Measurements from ENCODE around the gene HPCAL1. TPM values are rescaled to one million over a fixed set of nuclear protein-coding genes. Genes with fewer than 3 reads are reported as not detected.

Gene HPCAL1
- total RNA-seq, 1 experiment from 2014 or later, result 26.9 TPM

DNA sequence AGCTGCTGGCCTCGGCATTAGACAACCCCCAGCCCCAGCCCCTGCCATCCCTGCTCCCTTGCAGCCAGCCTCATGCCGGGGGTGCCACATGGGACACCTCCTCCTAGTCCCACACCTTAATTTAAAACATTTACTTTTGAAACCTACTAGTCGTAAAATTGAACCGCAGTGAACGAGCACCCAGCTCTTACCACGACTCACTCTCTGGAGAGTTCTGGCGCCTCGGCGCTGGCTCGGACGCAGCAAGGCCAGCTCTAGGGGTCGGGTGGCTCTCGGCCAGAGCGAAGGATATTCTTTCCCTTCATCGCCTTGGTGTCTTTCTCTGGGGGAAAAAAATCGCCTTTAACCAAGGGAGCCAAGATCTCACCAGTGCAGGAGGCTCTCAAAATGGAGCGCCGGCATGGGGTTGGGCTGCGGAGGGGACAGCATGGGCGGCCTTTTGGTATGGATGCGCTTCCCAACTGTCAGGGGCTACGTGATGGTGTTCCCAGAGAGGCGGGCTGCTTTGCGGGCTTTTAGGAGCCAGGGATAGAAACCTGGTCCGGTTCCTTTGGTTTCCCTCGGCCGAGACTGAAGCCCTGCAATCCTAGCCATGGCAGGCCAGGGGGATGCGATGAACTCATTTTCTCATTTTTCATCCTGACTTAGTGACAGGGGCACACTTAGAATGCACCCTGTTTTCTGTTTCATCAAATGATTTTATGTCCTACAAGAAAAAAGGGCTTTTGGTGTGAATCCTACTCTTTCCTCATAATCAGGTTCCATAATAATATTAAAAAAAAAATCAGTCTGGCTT is 2.0 kb downstream of the HPCAL1 start:
- intact Hi-C loops (cut with micrococcal nuclease; ENCODE audit: unreplicated experiment), result loop anchor here (10.0 kb wide), 1 partner anchor 120 kb away; no protein-coding TSS in a partner anchor
- Mint-ChIP-seq H3K9me3 (ENCODE audit: unreplicated experiment) (no peaks in the 10 kb centered on the region), H3K4me1 (ENCODE audit: low read depth, unreplicated experiment) (peaks cover 20% of the 10 kb centered on the region), H3K36me3 (ENCODE audit: insufficient read depth, unreplicated experiment) (peaks cover 11% of the 10 kb centered on the region), H3K4me3 (ENCODE audit: unreplicated experiment) (peak overlapping the region; percentile 94), H3K27ac (ENCODE audit: unreplicated experiment) (no peak overlapping the region), H3K27me3 (ENCODE audit: insufficient read depth, unreplicated experiment) (no peaks in the 10 kb centered on the region)
- H3K9me3 ChIP-seq, result no peaks in the 10 kb centered on the region
- no peak for TF ChIP-seq CTCF (IDR thresholded peaks at IDR 0.05; ENCODE audit: insufficient read depth in 1 of 2, low read depth in 1 of 2, low read length in 1 of 2, severe bottlenecking in 1 of 2, unreplicated experiment in 1 of 2)
- ChIA-PET POLR2A (interaction anchor here (0.7 to 1.3 kb wide), 2 partner anchors 18 to 23 kb away, joined by 3 read pairs; no protein-coding TSS in a partner anchor), CTCF (interaction anchor here (0.7 to 3.7 kb wide), 7 partner anchors 73 to 180 kb away, joined by 3 to 48 read pairs (median 6); no protein-coding TSS in a partner anchor)
- BruUV-seq (replicated peaks), result no TSS peak
- no peaks in the 10 kb centered on the region for H3K36me3 ChIP-seq (ENCODE audit: control insufficient read depth, insufficient read depth, low read length)
- H3K4me3 ChIP-seq (ENCODE audit: low read depth, low read length), result peak overlapping the region; percentile 99
- no peak for DNase-seq
- no peaks in the 10 kb centered on the region for H3K27me3 ChIP-seq (replicated peaks; ENCODE audit: control insufficient read depth, insufficient read depth, low read length)
- peaks cover 23% of the 10 kb centered on the region for H3K4me1 ChIP-seq

- Histone ChIP-seq H3K4me1 (peaks cover 23% of the 10 kb centered on the region), H3K4me3 (ENCODE audit: low read depth, low read length) (no peak overlapping the region), H3K27me3 (replicated peaks; ENCODE audit: control insufficient read depth, insufficient read depth, low read length) (no peaks in the 10 kb centered on the region), H3K36me3 (ENCODE audit: control insufficient read depth, insufficient read depth, low read length) (no peaks in the 10 kb centered on the region), H3K9me3 (no peaks in the 10 kb centered on the region)
- no peak overlapping the region for H3K27ac Mint-ChIP-seq (ENCODE audit: unreplicated experiment)
- no peak overlapping the region for H3K4me3 Mint-ChIP-seq (ENCODE audit: unreplicated experiment)
- ChIA-PET CTCF (interaction anchor here (0.6 to 1.3 kb wide), 4 partner anchors 104 to 181 kb away, joined by 3 to 4 read pairs (median 4); no protein-coding TSS in a partner anchor), POLR2A (no interaction called here)
- no peak for TF ChIP-seq CTCF (IDR thresholded peaks at IDR 0.05; ENCODE audit: insufficient read depth in 1 of 2, low read depth in 1 of 2, low read length in 1 of 2, severe bottlenecking in 1 of 2, unreplicated experiment in 1 of 2)
- peaks cover 11% of the 10 kb centered on the region for H3K36me3 Mint-ChIP-seq (ENCODE audit: insufficient read depth, unreplicated experiment)
- no peaks in the 10 kb centered on the region for H3K27me3 Mint-ChIP-seq (ENCODE audit: insufficient read depth, unreplicated experiment)
- DNase-seq, result no peak
- BruUV-seq (replicated peaks), result no TSS peak
- H3K9me3 Mint-ChIP-seq (ENCODE audit: unreplicated experiment), result no peaks in the 10 kb centered on the region
- intact Hi-C loops (cut with micrococcal nuclease; ENCODE audit: unreplicated experiment), result loop anchor here (10.0 kb wide), 1 partner anchor 120 kb away; no protein-coding TSS in a partner anchor
- H3K4me1 Mint-ChIP-seq (ENCODE audit: low read depth, unreplicated experiment), result peaks cover 17% of the 10 kb centered on the region
These were observed 2.5 kb downstream of the HPCAL1 start for GRCh38 chr2:10305254-10305635.

- Mint-ChIP-seq H3K27me3 (ENCODE audit: insufficient read depth, unreplicated experiment) (no peaks in the 10 kb centered on the region), H3K9me3 (ENCODE audit: unreplicated experiment) (no peaks in the 10 kb centered on the region), H3K4me3 (ENCODE audit: unreplicated experiment) (no peak overlapping the region), H3K4me1 (ENCODE audit: low read depth, unreplicated experiment) (peaks cover 13% of the 10 kb centered on the region), H3K27ac (ENCODE audit: unreplicated experiment) (no peak overlapping the region), H3K36me3 (ENCODE audit: insufficient read depth, unreplicated experiment) (peaks cover 11% of the 10 kb centered on the region)
- no peaks in the 10 kb centered on the region for H3K9me3 ChIP-seq
- ChIA-PET POLR2A (interaction anchor here (0.5 kb wide), 1 partner anchor 210 kb away, joined by 4 read pairs; no protein-coding TSS in a partner anchor), CTCF (interaction anchor here (0.6 to 1.3 kb wide), 5 partner anchors 25 to 181 kb away, joined by 3 to 4 read pairs (median 3); no protein-coding TSS in a partner anchor)
- BruUV-seq (replicated peaks), result TSS peak; percentile 9
- H3K36me3 ChIP-seq (ENCODE audit: control insufficient read depth, insufficient read depth, low read length), result no peaks in the 10 kb centered on the region
- no peak overlapping the region for H3K4me3 ChIP-seq (ENCODE audit: low read depth, low read length)
- H3K27me3 ChIP-seq (replicated peaks; ENCODE audit: control insufficient read depth, insufficient read depth, low read length), result no peaks in the 10 kb centered on the region
- intact Hi-C loops (cut with micrococcal nuclease; ENCODE audit: unreplicated experiment), result loop anchor here (10.0 kb wide), 1 partner anchor 121 kb away; no protein-coding TSS in a partner anchor
- DNase-seq, result no peak
- TF ChIP-seq CTCF (IDR thresholded peaks at IDR 0.05; ENCODE audit: insufficient read depth in 1 of 2, low read depth in 1 of 2, low read length in 1 of 2, severe bottlenecking in 1 of 2, unreplicated experiment in 1 of 2), result peak in 1 of 2 experiments; percentile 34
- peaks cover 21% of the 10 kb centered on the region for H3K4me1 ChIP-seq
These were observed 3.0 kb downstream of the HPCAL1 start for GRCh38 chr2:10305715-10306114.

All from Caco-2 (cell line).